Stimulated activated naive B cell treated with anti-CD40 and anti-IgM and Interleukin-4, amounts not matched to agents 10 μg/mL and 1 μg/mL and 100 μg/mL, for 72 hours (primary cell): ENCODE data around the gene SLC25A19.

Source experiments
- ATAC-seq, 2 donors: fragments of 150-1000 bp; cut with Tn5 transposase; replicated peaks; 2 replicates each; pipeline ENCODE4 v1.10.0; 2021; ENCODE audit warnings: moderate library complexity in 1 of 2
- DNase-seq: peaks from one replicate; pipeline ENCODE4 v3.0.0; 2021
- H3K27ac Mint-ChIP-seq: one replicate; pipeline ENCODE4 v1.8.0; 2022; ENCODE audit warnings: mild to moderate bottlenecking, mixed read lengths
- H3K27me3 Mint-ChIP-seq, 2 donors: one replicate each; pipeline ENCODE4 v1.8.0; 2022; ENCODE audit warnings: mixed read lengths in 2 of 2
- H3K36me3 Mint-ChIP-seq, 2 donors: one replicate each; pipeline ENCODE4 v1.8.0; 2022; ENCODE audit warnings: mixed read lengths in 2 of 2, mild to moderate bottlenecking in 1 of 2
- H3K4me1 Mint-ChIP-seq, 2 donors: one replicate each; pipeline ENCODE4 v1.8.0; 2022; ENCODE audit warnings: mixed read lengths in 2 of 2, mild to moderate bottlenecking in 1 of 2
- H3K4me3 Mint-ChIP-seq, 2 donors: one replicate each; pipeline ENCODE4 v1.8.0; 2022; ENCODE audit warnings: mild to moderate bottlenecking in 2 of 2, mixed read lengths in 2 of 2, moderate library complexity in 1 of 2
- H3K9me3 Mint-ChIP-seq, 2 donors: one replicate each; pipeline ENCODE4 v1.8.0; 2022; ENCODE audit warnings: mixed read lengths in 2 of 2, mild to moderate bottlenecking in 1 of 2

Gene SLC25A19

GRCh38 chr17:75232786-75233185, 56.4 kb downstream of the SLC25A19 start:
- Mint-ChIP-seq H3K27me3 (no peaks in the 10 kb centered on the region), H3K36me3 (peaks cover 41 to 63% of the 10 kb centered on the region in 2 donors), H3K4me1 (peaks cover 0 to 5% of the 10 kb centered on the region in 2 donors), H3K9me3 (no peaks in the 10 kb centered on the region), H3K4me3 (no peak overlapping the region), H3K27ac (peak overlapping the region; percentile 16)
- DNase-seq (no peak), ATAC-seq (no peak)

- DNase-seq: no peak
- H3K27ac Mint-ChIP-seq: no peak overlapping the region
Measured at GRCh38 chr17:75231741-75232464, 57.3 kb downstream of the SLC25A19 start.

GRCh38 chr17:75231071-75231470, 58.2 kb downstream of the SLC25A19 start:
- H3K4me3 Mint-ChIP-seq: no peak overlapping the region
- no peaks in the 10 kb centered on the region for H3K9me3 Mint-ChIP-seq
- DNase-seq: no peak
- peaks cover 41 to 46% of the 10 kb centered on the region in 2 donors for H3K36me3 Mint-ChIP-seq
- no peak for ATAC-seq
- H3K27ac Mint-ChIP-seq: peak overlapping the region; percentile 57
- no peaks in the 10 kb centered on the region for H3K27me3 Mint-ChIP-seq
- peaks cover 0 to 5% of the 10 kb centered on the region in 2 donors for H3K4me1 Mint-ChIP-seq

More at GRCh38 chr17:75231741-75232464, 57.3 kb downstream of the SLC25A19 start:
- Mint-ChIP-seq H3K4me1 (peaks cover 0 to 5% of the 10 kb centered on the region in 2 donors), H3K4me3 (no peak overlapping the region), H3K36me3 (peaks cover 41 to 54% of the 10 kb centered on the region in 2 donors), H3K27me3 (no peaks in the 10 kb centered on the region), H3K9me3 (no peaks in the 10 kb centered on the region)
- no peak for ATAC-seq

GRCh38 chr17:75228847-75229246, 60.4 kb downstream of the SLC25A19 start:
- Mint-ChIP-seq H3K36me3 (peaks cover 40 to 45% of the 10 kb centered on the region in 2 donors), H3K27ac (peak overlapping the region; percentile 11), H3K4me3 (no peak overlapping the region), H3K9me3 (no peaks in the 10 kb centered on the region), H3K27me3 (no peaks in the 10 kb centered on the region), H3K4me1 (peaks cover 0 to 5% of the 10 kb centered on the region in 2 donors)
- no peak for ATAC-seq
- DNase-seq: no peak

- H3K27ac Mint-ChIP-seq: peak overlapping the region; percentile 11
- peak; percentile 29 to 36 for ATAC-seq
- H3K27me3 Mint-ChIP-seq: no peaks in the 10 kb centered on the region
- H3K4me1 Mint-ChIP-seq: peaks cover 0 to 5% of the 10 kb centered on the region in 2 donors
- no peak for DNase-seq
- no peak overlapping the region for H3K4me3 Mint-ChIP-seq
- no peaks in the 10 kb centered on the region for H3K9me3 Mint-ChIP-seq
- H3K36me3 Mint-ChIP-seq: peaks cover 42 to 45% of the 10 kb centered on the region in 2 donors
Measured at GRCh38 chr17:75228305-75228704, 60.9 kb downstream of the SLC25A19 start.

- Mint-ChIP-seq H3K9me3 (no peaks in the 10 kb centered on the region), H3K4me3 (no peak overlapping the region), H3K27ac (no peak overlapping the region), H3K36me3 (peaks cover 42% of the 10 kb centered on the region in 2 donors), H3K27me3 (no peaks in the 10 kb centered on the region), H3K4me1 (peaks cover 0 to 5% of the 10 kb centered on the region in 2 donors)
- DNase-seq (no peak), ATAC-seq (no peak)
Measured at GRCh38 chr17:75227729-75228128, 61.5 kb downstream of the SLC25A19 start.

- Mint-ChIP-seq H3K9me3 (no peaks in the 10 kb centered on the region), H3K4me3 (no peak overlapping the region), H3K27me3 (no peaks in the 10 kb centered on the region), H3K36me3 (peaks cover 32 to 33% of the 10 kb centered on the region in 2 donors), H3K4me1 (peaks cover 4 to 5% of the 10 kb centered on the region in 2 donors), H3K27ac (no peak overlapping the region)
- ATAC-seq (no peak), DNase-seq (no peak)
Measured at GRCh38 chr17:75225016-75225415, 64.2 kb downstream of the SLC25A19 start.
